CD14-positive monocyte (primary cell): ENCODE data around the gene TMPRSS11D. TPM values are rescaled to one million over a fixed set of nuclear protein-coding genes. Genes with fewer than 3 reads are reported as not detected.

Experiments used
- DNase-seq, 3 donors: peaks; one replicate each; pipeline ENCODE4 v3.0.0-alpha.2; 2011 to 2022
- H2AFZ ChIP-seq: 2 replicates; pipeline ENCODE4 v1.6.0; 2012; ENCODE audit warnings: mild to moderate bottlenecking, low read depth, low read length, inconsistent platforms; ENCODE audit not compliant: insufficient read depth, poor library complexity, severe bottlenecking
- H3K27ac ChIP-seq, 2 donors: 1 replicate in 1 of 2; 2 replicates in 1 of 2; pipeline ENCODE4 v1.5.1; 2012 to 2013; ENCODE audit warnings: low read length in 2 of 2, control low read depth in 1 of 2, inconsistent platforms in 1 of 2, low read depth in 1 of 2, mild to moderate bottlenecking in 1 of 2
- H3K27me3 ChIP-seq, 2 donors: one replicate each; pipeline versions ENCODE4 v1.6.0 to v1.6.1; 2011 to 2013; ENCODE audit warnings: low read length in 2 of 2; ENCODE audit not compliant: control insufficient read depth in 2 of 2, insufficient read depth in 2 of 2
- H3K36me3 ChIP-seq, 2 donors: replicated peaks in 1 of 2; 1 replicate in 1 of 2; 2 replicates in 1 of 2; pipeline versions ENCODE4 v1.5.1 to v1.6.1; 2012 to 2013; ENCODE audit warnings: low read length in 2 of 2, control low read depth in 1 of 2, inconsistent platforms in 1 of 2, mild to moderate bottlenecking in 1 of 2; ENCODE audit not compliant: insufficient read depth in 2 of 2, control insufficient read depth in 1 of 2
- H3K4me1 ChIP-seq, 2 donors: 1 replicate in 1 of 2; 2 replicates in 1 of 2; pipeline versions ENCODE4 v1.5.1 to v1.6.1; 2012 to 2013; ENCODE audit warnings: low read length in 2 of 2, control low read depth in 1 of 2, inconsistent platforms in 1 of 2, mild to moderate bottlenecking in 1 of 2, moderate library complexity in 1 of 2; ENCODE audit not compliant: insufficient read depth in 2 of 2, control insufficient read depth in 1 of 2
- H3K4me2 ChIP-seq: replicated peaks from 2 replicates; pipeline ENCODE3; 2012; ENCODE audit warnings: low read length, moderate library complexity, mild to moderate bottlenecking; ENCODE audit not compliant: poor library complexity, severe bottlenecking; ENCODE audit errors: extremely low read depth
- H3K4me3 ChIP-seq, 3 experiments: fragments of 200-600 bp in 1 of 3; sonication (generic) in 1 of 3; replicated peaks in 1 of 3; 1 replicate in 2 of 3; 2 replicates in 1 of 3; pipeline ENCODE4 v1.5.1; 2011 to 2013; ENCODE audit warnings: low read length in 3 of 3, mild to moderate bottlenecking in 3 of 3, control low read depth in 2 of 3, low read depth in 2 of 3, inconsistent platforms in 1 of 3, moderate library complexity in 1 of 3
- H3K79me2 ChIP-seq: 2 replicates; pipeline ENCODE4 v1.6.0; 2012; ENCODE audit warnings: mild to moderate bottlenecking, control low read depth, inconsistent platforms, low read length, moderate library complexity; ENCODE audit not compliant: insufficient read depth
- H3K9ac ChIP-seq: 2 replicates; pipeline ENCODE4 v1.6.0; 2017; ENCODE audit warnings: low read length, mild to moderate bottlenecking; ENCODE audit not compliant: insufficient read depth, poor library complexity, severe bottlenecking
- H3K9me3 ChIP-seq, 2 donors: replicated peaks in 1 of 2; 1 replicate in 1 of 2; 2 replicates in 1 of 2; pipeline versions ENCODE4 v1.5.1 to v1.6.1; 2012 to 2013; ENCODE audit warnings: low read length in 2 of 2, control low read depth in 1 of 2; ENCODE audit not compliant: control insufficient read depth in 1 of 2, insufficient read depth in 1 of 2
- H4K20me1 ChIP-seq: 2 replicates; pipeline ENCODE4 v1.6.0; 2012; ENCODE audit warnings: mild to moderate bottlenecking, low read length, control low read depth, moderate library complexity; ENCODE audit not compliant: insufficient read depth
- H3K27ac Mint-ChIP-seq, 7 donors: one replicate each; pipeline ENCODE4 v1.8.0; 2020; ENCODE audit warnings: mild to moderate bottlenecking in 7 of 7, mixed read lengths in 7 of 7, moderate library complexity in 6 of 7, inconsistent platforms in 2 of 7
- H3K27me3 Mint-ChIP-seq, 3 donors: one replicate each; pipeline ENCODE4 v1.8.0; 2021 to 2022; ENCODE audit warnings: low read depth in 3 of 3, mild to moderate bottlenecking in 3 of 3, mixed read lengths in 3 of 3, moderate library complexity in 3 of 3, inconsistent platforms in 1 of 3
- H3K36me3 Mint-ChIP-seq, 2 donors: one replicate each; pipeline ENCODE4 v1.8.0; 2020; ENCODE audit warnings: mixed read lengths in 2 of 2, inconsistent platforms in 1 of 2, mild to moderate bottlenecking in 1 of 2
- H3K4me1 Mint-ChIP-seq: one replicate; pipeline ENCODE4 v1.8.0; 2020; ENCODE audit warnings: mild to moderate bottlenecking, mixed read lengths
- H3K4me3 Mint-ChIP-seq, 2 donors: one replicate each; pipeline ENCODE4 v1.8.0; 2020; ENCODE audit warnings: mild to moderate bottlenecking in 2 of 2, mixed read lengths in 2 of 2, moderate library complexity in 1 of 2
- H3K9me3 Mint-ChIP-seq, 7 donors: one replicate each; pipeline ENCODE4 v1.8.0; 2020 to 2022; ENCODE audit warnings: mixed read lengths in 7 of 7, mild to moderate bottlenecking in 6 of 7, moderate library complexity in 6 of 7, inconsistent platforms in 2 of 7
- intact Hi-C, 2 donors: fragments of 100-400 bp; cut with micrococcal nuclease; formaldehyde crosslinking; loops; one replicate each; pipeline versions ENCODE4 v1.15.0 to v1.15.1; 2023
- polyA plus RNA-seq, 3 donors: library from polyadenylated mRNA; depleted of rRNA in 1 of 3; unstranded in 2 of 3; stranded (reverse) in 1 of 3; fragments of 300-500 nt in 2 of 3; fragments of >200 nt in 1 of 3; fragmentation: Illumina TruSeq in 2 of 3; gene quantifications; 1 replicate in 2 of 3; 2 replicates in 1 of 3; pipeline ENCODE4 v1.2.3, GENCODE V29; 2012 to 2021
- TF ChIP-seq, protein P1 (sequence below): fragments of 200-600 bp; IDR thresholded peaks from one replicate; pipeline ENCODE4 v1.8.0; 2022; ENCODE audit warnings: antibody characterized with exemption, mild to moderate bottlenecking

The TMPRSS11D gene
- polyA plus RNA-seq, 3 donors: not detected

DNA sequence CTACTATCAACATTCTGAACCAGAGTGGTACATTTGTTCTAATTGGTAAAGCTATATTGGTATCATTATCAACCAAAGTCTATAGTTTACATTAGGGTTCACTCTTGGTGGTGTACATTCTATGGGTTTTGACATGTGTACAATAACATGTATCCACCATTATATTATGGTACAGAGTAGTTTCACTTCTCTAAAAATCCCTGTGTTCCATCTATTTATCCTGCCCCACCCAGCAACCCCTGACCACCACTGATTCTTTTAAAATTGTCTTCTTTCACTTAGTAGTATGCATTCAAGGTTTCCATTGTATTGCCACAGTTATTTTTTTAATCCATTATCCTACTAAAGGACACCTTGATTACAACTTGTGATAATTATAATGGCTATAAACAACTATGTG is 15.3 kb upstream of the TMPRSS11D start:
- Histone ChIP-seq H3K4me3 (no peak overlapping the region), H2AFZ (no peak overlapping the region), H3K79me2 (no peaks in the 10 kb centered on the region), H3K27me3 (no peaks in the 10 kb centered on the region), H3K27ac (peak overlapping the region in 1 of 2 donors; percentile 20), H3K9me3 (peaks cover 7 to 8% of the 10 kb centered on the region in 2 donors), H4K20me1 (no peaks in the 10 kb centered on the region), H3K9ac (no peak overlapping the region), H3K4me1 (peaks cover 10 to 11% of the 10 kb centered on the region in 2 donors), H3K36me3 (no peaks in the 10 kb centered on the region), H3K4me2 (no peak overlapping the region)
- H3K27me3 Mint-ChIP-seq: no peaks in the 10 kb centered on the region
- no peak overlapping the region for H3K4me3 Mint-ChIP-seq
- intact Hi-C loops: no loop called here
- H3K36me3 Mint-ChIP-seq: no peaks in the 10 kb centered on the region
- TF ChIP-seq, protein P1, sequence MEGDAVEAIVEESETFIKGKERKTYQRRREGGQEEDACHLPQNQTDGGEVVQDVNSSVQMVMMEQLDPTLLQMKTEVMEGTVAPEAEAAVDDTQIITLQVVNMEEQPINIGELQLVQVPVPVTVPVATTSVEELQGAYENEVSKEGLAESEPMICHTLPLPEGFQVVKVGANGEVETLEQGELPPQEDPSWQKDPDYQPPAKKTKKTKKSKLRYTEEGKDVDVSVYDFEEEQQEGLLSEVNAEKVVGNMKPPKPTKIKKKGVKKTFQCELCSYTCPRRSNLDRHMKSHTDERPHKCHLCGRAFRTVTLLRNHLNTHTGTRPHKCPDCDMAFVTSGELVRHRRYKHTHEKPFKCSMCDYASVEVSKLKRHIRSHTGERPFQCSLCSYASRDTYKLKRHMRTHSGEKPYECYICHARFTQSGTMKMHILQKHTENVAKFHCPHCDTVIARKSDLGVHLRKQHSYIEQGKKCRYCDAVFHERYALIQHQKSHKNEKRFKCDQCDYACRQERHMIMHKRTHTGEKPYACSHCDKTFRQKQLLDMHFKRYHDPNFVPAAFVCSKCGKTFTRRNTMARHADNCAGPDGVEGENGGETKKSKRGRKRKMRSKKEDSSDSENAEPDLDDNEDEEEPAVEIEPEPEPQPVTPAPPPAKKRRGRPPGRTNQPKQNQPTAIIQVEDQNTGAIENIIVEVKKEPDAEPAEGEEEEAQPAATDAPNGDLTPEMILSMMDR: no peak
- DNase-seq: peak; percentile 16 to 53 (median 22)
- peaks cover 19% of the 10 kb centered on the region for H3K4me1 Mint-ChIP-seq
- peak overlapping the region in 4 of 7 donors; percentile 6 to 45 (median 24) for H3K27ac Mint-ChIP-seq
- peaks cover 0 to 11% (median 8%) of the 10 kb centered on the region in 7 donors for H3K9me3 Mint-ChIP-seq

DNA sequence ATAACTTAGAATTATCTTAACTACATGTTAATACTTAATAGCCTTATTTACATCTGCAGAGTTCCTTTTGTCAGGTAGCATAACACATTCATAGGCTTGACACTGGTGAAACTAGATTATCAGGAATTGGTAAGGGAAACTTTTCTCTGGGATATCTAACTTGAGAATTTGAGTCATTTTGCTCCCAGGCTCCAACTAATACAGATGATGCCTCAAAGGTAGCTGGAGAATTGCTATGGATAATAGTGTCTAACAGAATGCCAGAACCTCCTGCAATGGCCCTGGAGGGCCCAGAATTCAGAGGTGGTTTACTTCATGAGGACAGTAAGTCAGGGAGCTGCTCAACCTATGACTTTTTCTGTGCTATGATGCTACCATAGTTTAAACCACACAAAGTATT is 13.9 kb upstream of the TMPRSS11D start:
- Mint-ChIP-seq H3K4me1 (peaks cover 15% of the 10 kb centered on the region), H3K9me3 (peaks cover 0 to 11% (median 8%) of the 10 kb centered on the region in 7 donors), H3K4me3 (no peak overlapping the region), H3K27me3 (no peaks in the 10 kb centered on the region), H3K36me3 (no peaks in the 10 kb centered on the region), H3K27ac (no peak overlapping the region)
- Histone ChIP-seq H3K27me3 (no peaks in the 10 kb centered on the region), H2AFZ (no peak overlapping the region), H3K9ac (no peak overlapping the region), H3K79me2 (no peaks in the 10 kb centered on the region), H3K27ac (no peak overlapping the region), H3K4me2 (no peak overlapping the region), H3K36me3 (no peaks in the 10 kb centered on the region), H3K9me3 (peaks cover 7 to 8% of the 10 kb centered on the region in 2 donors), H4K20me1 (no peaks in the 10 kb centered on the region), H3K4me3 (no peak overlapping the region), H3K4me1 (peaks cover 10 to 11% of the 10 kb centered on the region in 2 donors)
- TF ChIP-seq, protein P1: no peak
- intact Hi-C loops: no loop called here
- no peak for DNase-seq
